Gastrocnemius medialis (tissue), 4 donors: ENCODE results near the gene PRR20D.
"Not testable (repeated sequence)": the region's sequence is repeated elsewhere in the genome, so short reads cannot be mapped to it uniquely, and the experiment has no call there.

Experiments
- POLR2A ChIP-seq, 2 donors: fragments of 450-650 bp; IDR thresholded peaks; one replicate each; pipeline ENCODE4 v1.6.1; 2017; ENCODE audit warnings: antibody characterized with exemption in 2 of 2, mild to moderate bottlenecking in 2 of 2, moderate library complexity in 2 of 2
- TF ChIP-seq, protein P1 (sequence below), 5 experiments: fragments of 450-650 bp in 3 of 5; fragments of 200-600 bp in 2 of 5; sonication (generic) in 2 of 5; IDR thresholded peaks in 4 of 5; conservative IDR thresholded peaks in 1 of 5; 1 replicate in 4 of 5; 2 replicates in 1 of 5; pipeline ENCODE4 v1.5.1; 2016 to 2019; ENCODE audit warnings: antibody characterized with exemption in 5 of 5, mild to moderate bottlenecking in 3 of 5, moderate library complexity in 3 of 5

- TF ChIP-seq, protein P1, sequence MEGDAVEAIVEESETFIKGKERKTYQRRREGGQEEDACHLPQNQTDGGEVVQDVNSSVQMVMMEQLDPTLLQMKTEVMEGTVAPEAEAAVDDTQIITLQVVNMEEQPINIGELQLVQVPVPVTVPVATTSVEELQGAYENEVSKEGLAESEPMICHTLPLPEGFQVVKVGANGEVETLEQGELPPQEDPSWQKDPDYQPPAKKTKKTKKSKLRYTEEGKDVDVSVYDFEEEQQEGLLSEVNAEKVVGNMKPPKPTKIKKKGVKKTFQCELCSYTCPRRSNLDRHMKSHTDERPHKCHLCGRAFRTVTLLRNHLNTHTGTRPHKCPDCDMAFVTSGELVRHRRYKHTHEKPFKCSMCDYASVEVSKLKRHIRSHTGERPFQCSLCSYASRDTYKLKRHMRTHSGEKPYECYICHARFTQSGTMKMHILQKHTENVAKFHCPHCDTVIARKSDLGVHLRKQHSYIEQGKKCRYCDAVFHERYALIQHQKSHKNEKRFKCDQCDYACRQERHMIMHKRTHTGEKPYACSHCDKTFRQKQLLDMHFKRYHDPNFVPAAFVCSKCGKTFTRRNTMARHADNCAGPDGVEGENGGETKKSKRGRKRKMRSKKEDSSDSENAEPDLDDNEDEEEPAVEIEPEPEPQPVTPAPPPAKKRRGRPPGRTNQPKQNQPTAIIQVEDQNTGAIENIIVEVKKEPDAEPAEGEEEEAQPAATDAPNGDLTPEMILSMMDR (IDR thresholded peaks at IDR 0.05 in 4 of 5, conservative IDR thresholded peaks at IDR 0.05 in 1 of 5): not testable (repeated sequence)
- TF ChIP-seq POLR2A (IDR thresholded peaks at IDR 0.05): not testable (repeated sequence)
Measured at GRCh38 chr13:57160332-57160731, at the start of gene PRR20D.
